ENCODE data around the gene PDZRN4. TPM values are rescaled to one million over a fixed set of nuclear protein-coding genes. Genes with fewer than 3 reads are reported as not detected.

The PDZRN4 gene
- total and polyA plus RNA-seq, 2 of the 4 experiments (the other 2 are of a cell fraction): not detected

DNA sequence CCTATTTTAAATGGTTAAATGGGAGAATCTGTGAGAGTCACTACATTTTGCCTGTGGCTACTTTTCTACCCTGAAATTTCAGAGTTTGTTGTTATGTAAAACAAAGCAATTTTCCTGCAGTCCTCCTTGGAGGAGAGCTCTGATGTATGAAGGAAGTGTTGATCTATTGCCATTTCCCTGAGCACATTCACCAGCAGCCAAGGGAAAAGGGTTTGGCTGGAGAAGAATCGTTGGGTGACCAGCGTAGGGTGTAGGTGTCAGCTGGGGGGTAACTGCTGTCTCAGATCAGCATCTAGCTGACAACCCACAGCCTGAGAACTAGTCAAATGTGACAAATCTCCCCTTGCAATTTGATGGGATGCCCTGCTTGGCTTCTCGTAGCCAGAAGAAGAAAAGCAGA is 230.5 kb downstream of the PDZRN4 start:
- H4K8ac ChIP-seq (ENCODE audit: low read depth in 2 of 2, low read length in 2 of 2): no peak overlapping the region
- H3K4ac ChIP-seq (ENCODE audit: low read depth, low read length): no peak overlapping the region
- no peak for TF ChIP-seq FOS (IDR thresholded peaks at IDR 0.05; ENCODE audit: low read depth, low read length)
- no peak for TF ChIP-seq CTCF (conservative IDR thresholded peaks at IDR 0.05; ENCODE audit: low read depth, low read length)
- no peak for TF ChIP-seq SMC3 (IDR thresholded peaks at IDR 0.05; ENCODE audit: low read depth, low read length)
- no peak for TF ChIP-seq MAZ (IDR thresholded peaks at IDR 0.05; ENCODE audit: borderline replicate concordance, low read depth, low read length)
- TF ChIP-seq MAFK (IDR thresholded peaks at IDR 0.05; ENCODE audit: low read depth, low read length): no peak
- no peak for TF ChIP-seq RAD21 (IDR thresholded peaks at IDR 0.05; ENCODE audit: low read length)
- TF ChIP-seq BHLHE40 (IDR thresholded peaks at IDR 0.05; ENCODE audit: low read depth, low read length): no peak
- TF ChIP-seq RCOR1 (IDR thresholded peaks at IDR 0.05; ENCODE audit: insufficient replicate concordance, low read length): no peak
- TF ChIP-seq NFE2L2 (IDR thresholded peaks at IDR 0.05; ENCODE audit: low read depth, low read length): no peak
- TF ChIP-seq CEBPB (IDR thresholded peaks at IDR 0.05; ENCODE audit: low read depth, low read length): no peak
- TF ChIP-seq, protein P1, sequence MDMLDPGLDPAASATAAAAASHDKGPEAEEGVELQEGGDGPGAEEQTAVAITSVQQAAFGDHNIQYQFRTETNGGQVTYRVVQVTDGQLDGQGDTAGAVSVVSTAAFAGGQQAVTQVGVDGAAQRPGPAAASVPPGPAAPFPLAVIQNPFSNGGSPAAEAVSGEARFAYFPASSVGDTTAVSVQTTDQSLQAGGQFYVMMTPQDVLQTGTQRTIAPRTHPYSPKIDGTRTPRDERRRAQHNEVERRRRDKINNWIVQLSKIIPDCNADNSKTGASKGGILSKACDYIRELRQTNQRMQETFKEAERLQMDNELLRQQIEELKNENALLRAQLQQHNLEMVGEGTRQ (IDR thresholded peaks at IDR 0.05; ENCODE audit: low read depth, low read length): no peak
- TF ChIP-seq, protein P2, sequence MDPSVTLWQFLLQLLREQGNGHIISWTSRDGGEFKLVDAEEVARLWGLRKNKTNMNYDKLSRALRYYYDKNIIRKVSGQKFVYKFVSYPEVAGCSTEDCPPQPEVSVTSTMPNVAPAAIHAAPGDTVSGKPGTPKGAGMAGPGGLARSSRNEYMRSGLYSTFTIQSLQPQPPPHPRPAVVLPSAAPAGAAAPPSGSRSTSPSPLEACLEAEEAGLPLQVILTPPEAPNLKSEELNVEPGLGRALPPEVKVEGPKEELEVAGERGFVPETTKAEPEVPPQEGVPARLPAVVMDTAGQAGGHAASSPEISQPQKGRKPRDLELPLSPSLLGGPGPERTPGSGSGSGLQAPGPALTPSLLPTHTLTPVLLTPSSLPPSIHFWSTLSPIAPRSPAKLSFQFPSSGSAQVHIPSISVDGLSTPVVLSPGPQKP (IDR thresholded peaks at IDR 0.05; ENCODE audit: borderline replicate concordance, low read depth, low read length): no peak
- TF ChIP-seq RFX5 (IDR thresholded peaks at IDR 0.05; ENCODE audit: low read depth, low read length): no peak
- no peak for TF ChIP-seq POLR2A (IDR thresholded peaks at IDR 0.05; ENCODE audit: low read depth, low read length)
- no peak for TF ChIP-seq CHD1 (IDR thresholded peaks at IDR 0.05; ENCODE audit: low read depth, low read length)
- no peaks in the 10 kb centered on the region for H3K79me1 ChIP-seq (ENCODE audit: low read depth in 1 of 2, low read length in 2 of 2)
- no peak overlapping the region for H2BK20ac ChIP-seq (ENCODE audit: low read depth, low read length)
- H3K18ac ChIP-seq (ENCODE audit: low read depth, low read length): no peak overlapping the region
- H3K4me3 ChIP-seq (ENCODE audit: insufficient read depth, low read depth, low read length): no peak overlapping the region
- in situ Hi-C loops (cut with MboI; ENCODE audit: low sequenced_read_pairs) (no loop called here), intact Hi-C loops (cut with micrococcal nuclease) (no loop called here), dilution Hi-C loops (cut with HindIII; ENCODE audit: low sequenced_read_pairs, unreplicated experiment) (no loop called here)
- no peak overlapping the region for H3K23ac ChIP-seq (ENCODE audit: low read depth, low read length)
- H3K36me3 ChIP-seq (ENCODE audit: control insufficient read depth, insufficient read depth, low read length): no peaks in the 10 kb centered on the region
- H4K20me1 ChIP-seq (ENCODE audit: insufficient read depth, low read length): no peaks in the 10 kb centered on the region
- H3K9me3 ChIP-seq (ENCODE audit: control insufficient read depth, insufficient read depth, low read length): no peaks in the 10 kb centered on the region
- no peak overlapping the region for H3K14ac ChIP-seq (replicated peaks; ENCODE audit: low read depth, low read length)
- H3K9ac ChIP-seq (ENCODE audit: low read depth, low read length): no peak overlapping the region
- DNase-seq (no peak), ATAC-seq (ENCODE audit: low read depth) (no peak)
- no TSS peak for BruUV-seq (replicated peaks)
- H3K9me1 ChIP-seq (ENCODE audit: insufficient read depth, low read length): no peaks in the 10 kb centered on the region
- ChIA-PET POLR2A (ENCODE audit: unreplicated experiment) (no interaction called here), CTCF (no interaction called here)
- H3K27ac ChIP-seq (ENCODE audit: insufficient read depth, low read length): no peak overlapping the region
- H2BK5ac ChIP-seq (ENCODE audit: low read depth, low read length, poor library complexity, severe bottlenecking): no peak overlapping the region
- no peak overlapping the region for H4K5ac ChIP-seq (ENCODE audit: low read depth, low read length)
- no peak overlapping the region for H2AFZ ChIP-seq (replicated peaks; ENCODE audit: low read length, poor library complexity)
- no peaks in the 10 kb centered on the region for H3K27me3 ChIP-seq (ENCODE audit: control insufficient read depth, insufficient read depth, low read length)
- H3K56ac ChIP-seq (ENCODE audit: extremely low read depth, insufficient read depth, low read length): no peak overlapping the region
- 0% methylated on average over 1 of the region's 3 CpGs; no CpG with 5 or more reads in 1 of the 2 experiments for WGBS, 2 experiments (ENCODE audit: extremely low coverage in 2 of 2, insufficient read length in 1 of 2)
- no peak overlapping the region for H3K4me2 ChIP-seq (ENCODE audit: low read depth, low read length)
- no peak overlapping the region for H2BK120ac ChIP-seq (ENCODE audit: low read depth, low read length)
- H2BK15ac ChIP-seq (ENCODE audit: low read depth, low read length): no peak overlapping the region
- H2AK9ac ChIP-seq (replicated peaks; ENCODE audit: low read depth, low read length, poor library complexity): no peak overlapping the region
- no peak overlapping the region for H2AK5ac ChIP-seq (ENCODE audit: low read depth, low read length)
- H3K4me1 ChIP-seq (ENCODE audit: control insufficient read depth, insufficient read depth, low read length): no peaks in the 10 kb centered on the region
- H4K91ac ChIP-seq (ENCODE audit: insufficient read depth, low read depth, low read length): no peak overlapping the region

All from IMR-90 (cell line).